HL-60/S4 (cell line): ENCODE results near the gene ENOX1.

Experiments used
- in situ Hi-C: fragments of 300-500 bp; cut with MboI; formaldehyde crosslinking; loops from 2 replicates; pipeline ENCODE4 v1.14.3; 2022; ENCODE audit warnings: low sequenced_read_pairs

The ENOX1 gene

DNA sequence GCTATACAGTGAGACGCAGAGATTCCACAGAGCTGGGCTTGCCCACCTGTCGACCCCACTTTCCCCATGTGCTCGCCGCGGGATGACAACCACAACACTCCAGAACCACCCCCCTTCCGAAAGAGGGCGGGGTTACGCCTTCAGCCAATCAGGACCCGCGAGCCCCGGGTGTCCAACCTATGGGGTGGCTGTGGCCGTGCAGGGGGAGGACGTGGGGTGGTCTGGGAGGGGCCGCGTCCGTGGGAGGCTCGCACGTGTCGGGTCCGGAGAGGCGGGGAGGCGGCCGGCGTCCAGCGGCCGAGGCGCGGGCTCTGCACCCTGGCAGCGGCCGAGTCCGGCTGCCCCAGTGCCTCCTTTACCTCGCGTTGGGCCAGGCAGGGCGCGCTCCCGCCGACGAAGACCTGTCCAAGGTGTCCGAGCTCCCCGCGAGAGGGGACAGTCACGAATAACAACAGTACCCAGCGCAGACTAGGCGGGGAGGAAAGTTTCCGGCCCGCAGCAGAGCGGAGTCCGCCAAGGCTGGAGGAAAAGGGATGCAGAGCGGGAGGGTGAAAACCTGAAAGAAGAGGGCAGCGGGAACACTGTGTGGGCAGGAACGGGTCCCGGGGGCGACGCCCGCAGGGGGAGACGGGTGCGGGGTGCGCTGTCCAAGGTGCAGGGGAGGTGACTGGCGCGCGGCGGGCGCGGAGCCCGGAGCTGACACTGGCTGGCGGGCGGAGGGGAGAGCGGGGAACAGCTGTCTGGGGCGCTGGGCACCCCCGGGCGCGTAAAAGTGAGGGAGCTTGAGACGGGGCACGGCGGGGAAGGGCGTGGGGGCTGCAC is 911 bp downstream of the ENOX1 start:
- in situ Hi-C loops, result no loop called here

DNA sequence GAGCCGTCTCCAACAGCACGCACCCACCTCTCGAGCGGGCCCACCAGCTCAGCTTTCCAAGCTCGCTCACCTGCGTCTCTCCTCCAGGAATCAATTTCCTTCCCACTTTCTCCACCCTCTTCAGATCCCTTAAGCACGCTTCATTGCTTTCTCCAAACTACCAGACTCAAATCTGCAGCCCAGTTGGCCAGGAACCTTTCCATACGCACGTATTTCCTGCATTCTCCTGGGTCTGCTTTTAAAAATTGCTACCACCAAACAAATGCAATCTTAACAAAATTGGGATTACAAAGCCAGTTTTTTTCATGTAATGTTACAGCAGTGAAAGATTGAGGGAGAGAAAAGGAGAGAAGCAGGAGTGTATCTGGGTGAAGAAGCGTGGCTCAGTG is 1.5 kb downstream of the ENOX1 start:
- in situ Hi-C loops, result no loop called here

DNA sequence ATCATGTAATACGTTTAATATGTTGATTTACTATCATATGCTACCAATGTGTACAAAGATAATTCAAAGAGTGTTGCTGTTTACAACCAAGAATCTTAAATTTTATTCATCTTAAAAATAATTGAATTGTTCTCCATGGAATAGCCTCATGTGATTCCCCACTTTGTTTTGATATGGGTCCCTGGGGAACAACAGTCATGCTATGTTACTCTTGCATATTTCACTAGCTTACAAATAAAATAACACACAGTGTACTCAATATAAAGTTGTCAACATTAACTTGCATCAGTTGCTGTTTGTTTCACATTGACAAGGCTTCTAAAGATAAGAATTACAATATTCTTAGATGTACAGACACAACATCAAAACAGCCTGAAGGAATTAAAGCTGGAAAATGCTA is 2.3 kb downstream of the ENOX1 start:
- in situ Hi-C loops, result no loop called here

DNA sequence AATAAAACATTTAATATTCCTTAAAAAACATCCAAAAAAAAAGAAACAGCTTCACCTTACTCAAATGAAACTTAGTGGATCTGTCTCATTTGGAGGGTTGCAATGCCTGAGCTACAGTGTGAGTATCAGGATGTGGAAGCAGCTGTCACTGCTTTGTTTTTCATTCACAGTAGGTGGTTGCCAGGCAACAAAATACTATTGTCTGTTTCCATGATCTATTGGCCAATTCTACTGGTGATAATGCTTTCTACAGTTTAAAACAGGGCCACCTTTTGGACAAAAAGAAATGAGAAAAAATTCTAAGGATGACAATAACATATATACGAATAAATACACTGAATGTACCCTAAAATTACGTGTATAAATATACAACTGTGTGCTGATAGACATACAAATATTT is 3.0 kb downstream of the ENOX1 start:
- in situ Hi-C loops, result no loop called here

DNA sequence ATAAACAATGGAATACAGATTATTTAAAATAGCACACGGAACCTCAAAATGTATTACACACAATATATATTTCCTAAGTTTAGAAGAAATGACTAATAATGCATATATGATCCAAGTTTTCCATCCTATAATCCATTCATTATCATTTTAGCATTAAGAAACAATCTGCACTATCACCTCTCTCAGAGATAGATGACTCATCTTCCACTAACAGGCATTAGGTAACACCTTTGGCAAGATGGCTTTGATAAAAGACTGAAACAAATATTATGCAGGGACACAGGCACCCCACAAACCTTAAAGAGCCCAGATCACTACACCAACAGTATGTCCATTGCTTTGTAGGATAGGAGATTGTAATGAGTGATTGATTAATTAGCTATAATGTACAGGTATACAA is 4.1 kb downstream of the ENOX1 start:
- in situ Hi-C loops, result no loop called here

DNA sequence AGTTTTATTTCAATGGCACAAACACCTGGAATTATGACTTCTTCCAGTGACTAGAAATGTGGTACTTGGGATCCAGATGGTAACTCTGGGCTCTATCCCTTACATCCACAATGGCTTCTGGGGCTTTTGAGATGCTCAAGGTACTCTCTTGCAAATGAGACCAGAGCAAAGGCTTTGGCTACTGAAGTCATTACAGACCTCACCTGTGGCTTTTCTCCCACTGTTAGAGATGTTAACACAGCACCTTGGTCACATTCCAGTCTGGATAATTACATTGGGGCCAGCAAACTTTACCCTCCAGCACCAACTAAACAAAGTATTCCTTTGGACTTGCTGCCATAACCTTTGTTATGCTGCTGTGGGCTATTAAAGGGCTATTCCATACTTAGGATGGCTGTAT is 6.1 kb downstream of the ENOX1 start:
- in situ Hi-C loops, result no loop called here

DNA sequence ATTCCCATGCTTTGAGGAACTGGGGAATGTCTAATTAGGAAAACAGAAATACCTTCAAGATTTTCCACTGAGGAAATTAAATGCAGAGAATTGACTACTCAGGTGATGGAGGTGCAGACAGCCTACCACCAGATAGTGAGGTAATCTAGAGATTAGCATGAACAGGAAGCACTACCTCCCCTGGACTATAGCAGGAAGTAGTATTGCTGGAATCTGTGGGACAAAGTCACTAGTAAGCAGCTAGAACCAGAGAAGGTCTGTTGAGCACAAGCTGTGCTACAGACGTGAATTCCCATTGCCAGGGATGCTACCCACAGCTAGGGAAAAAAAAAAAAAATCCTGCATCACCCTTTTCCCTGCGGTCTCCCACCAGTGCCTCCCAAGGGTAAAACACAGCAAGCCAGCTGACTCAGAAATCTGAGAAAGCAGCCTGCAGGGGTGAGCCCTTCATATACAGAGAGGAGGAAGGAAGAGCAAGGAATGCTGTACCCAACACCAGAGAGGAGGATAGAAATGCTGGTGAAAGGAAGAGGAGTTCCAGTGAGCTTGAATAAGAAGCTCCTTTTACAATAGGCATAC is 10.2 kb downstream of the ENOX1 start:
- in situ Hi-C loops, result no loop called here

DNA sequence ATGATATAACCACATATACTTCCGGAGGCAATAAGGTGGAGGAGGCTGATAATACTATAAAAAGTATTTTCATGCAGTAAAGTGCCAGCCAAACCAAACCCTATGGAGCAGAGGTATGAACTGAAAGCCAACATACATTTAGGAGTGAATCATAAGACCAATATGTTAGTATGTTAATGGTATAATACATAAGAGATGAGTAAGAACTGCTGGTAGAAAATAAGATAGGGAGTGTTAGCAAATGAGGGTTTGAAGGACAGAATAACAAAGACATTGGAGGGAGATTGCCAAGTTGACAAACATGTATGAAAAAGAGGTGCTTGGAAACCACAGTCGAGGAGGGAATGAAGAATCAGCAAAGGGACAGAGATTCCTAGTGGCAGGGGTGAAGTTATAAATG is 10.8 kb downstream of the ENOX1 start:
- in situ Hi-C loops, result no loop called here

DNA sequence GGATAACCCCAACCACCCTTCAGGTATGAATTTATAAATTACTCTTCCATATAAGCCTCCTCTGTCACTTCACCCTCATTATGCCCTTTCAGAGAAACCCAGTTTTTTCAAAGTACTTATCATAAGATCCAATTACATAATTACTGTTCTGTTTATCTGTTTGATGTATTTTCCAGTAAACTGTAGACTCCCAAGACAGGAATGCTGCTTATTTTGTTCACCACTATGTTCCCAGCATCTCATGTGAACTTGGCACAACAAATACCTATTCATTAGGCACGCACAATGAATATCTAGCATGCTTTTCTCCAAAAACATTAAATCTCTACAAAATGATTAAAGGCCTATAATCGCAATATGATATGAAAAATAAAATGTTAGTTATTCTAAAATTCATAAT is 13.2 kb downstream of the ENOX1 start:
- in situ Hi-C loops, result no loop called here

DNA sequence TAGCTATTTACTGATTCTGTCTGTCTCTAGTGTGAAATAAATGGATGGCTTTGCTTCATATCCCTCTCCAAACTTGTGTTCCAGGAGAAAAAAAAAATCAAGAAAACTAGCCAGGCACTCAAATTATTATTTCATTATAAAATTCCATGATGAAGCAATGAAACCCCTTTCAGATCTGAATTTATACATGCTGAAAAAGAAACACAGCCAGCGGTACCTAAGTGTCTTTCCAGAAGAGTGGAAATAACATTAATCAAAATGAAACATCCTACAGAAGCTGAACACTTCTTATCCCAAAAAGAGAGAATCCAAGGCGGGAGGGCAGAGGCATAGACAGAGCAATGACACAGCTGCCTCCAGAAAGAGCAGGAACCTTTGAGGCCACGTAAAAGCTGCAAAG is 15.9 kb downstream of the ENOX1 start:
- in situ Hi-C loops, result no loop called here

DNA sequence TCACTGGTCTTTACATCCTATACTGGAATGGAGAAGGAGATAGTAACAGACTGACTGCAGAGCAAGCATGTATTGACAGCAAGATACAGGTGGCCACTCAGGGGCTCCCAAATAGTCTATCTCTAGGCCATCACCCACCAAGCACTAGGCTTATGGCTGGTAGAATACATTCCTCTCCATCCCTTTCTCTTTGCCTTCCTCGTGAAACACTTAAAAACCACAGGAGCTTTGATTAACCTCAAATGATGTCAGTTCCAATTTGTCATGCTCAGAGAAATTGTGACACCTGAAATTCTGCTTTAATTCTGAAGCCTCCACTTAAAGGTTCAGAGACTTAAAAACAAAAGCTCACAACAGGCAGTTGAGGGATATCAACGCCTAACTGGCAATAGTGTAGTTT is 17.2 kb downstream of the ENOX1 start:
- in situ Hi-C loops, result no loop called here

DNA sequence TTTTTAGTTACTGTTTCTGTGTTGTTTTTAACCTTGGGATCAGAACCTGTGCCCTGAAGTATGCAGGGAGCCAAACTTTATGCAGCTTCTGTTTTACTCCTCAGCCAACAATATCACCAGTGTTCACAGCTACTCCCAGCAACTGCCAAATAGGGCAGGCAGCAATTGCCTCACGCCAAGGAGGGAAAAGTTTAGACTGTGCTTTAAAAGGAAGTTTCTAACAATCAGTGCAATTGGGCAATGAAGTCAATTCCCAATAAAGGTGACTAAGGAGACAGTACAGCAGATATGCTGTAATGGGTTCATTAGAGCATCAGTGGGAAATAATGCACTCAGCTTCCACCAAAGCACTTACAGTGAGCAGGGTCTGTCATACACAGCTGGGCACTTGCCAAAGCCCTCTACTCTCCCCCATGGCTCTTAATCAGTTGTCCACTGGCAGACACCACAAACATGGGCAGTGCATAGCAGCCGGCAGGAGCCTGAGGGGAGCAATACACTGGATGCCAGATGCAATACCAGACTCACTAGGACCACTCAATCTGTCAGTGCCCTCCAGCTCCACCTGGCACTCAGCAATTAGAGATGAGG is 19.3 kb downstream of the ENOX1 start:
- in situ Hi-C loops, result no loop called here

DNA sequence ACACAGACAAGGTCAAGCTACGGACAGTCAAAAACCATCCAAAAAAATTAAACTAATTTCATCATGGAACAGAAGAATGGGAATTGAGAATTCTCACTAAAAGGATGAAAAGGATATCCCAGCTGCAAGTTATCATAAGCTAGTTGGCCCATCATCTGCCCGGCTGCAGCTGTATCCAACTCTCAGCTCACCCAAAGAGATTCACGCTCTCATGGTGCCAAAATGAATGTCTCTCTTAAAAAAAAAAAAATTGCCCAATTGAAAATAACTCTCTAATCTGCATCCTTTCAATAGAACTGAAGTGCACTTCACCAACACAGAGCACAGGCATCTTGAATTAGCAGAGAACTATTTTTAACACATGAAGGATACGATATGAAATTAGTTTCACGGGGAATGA is 20.0 kb downstream of the ENOX1 start:
- in situ Hi-C loops, result no loop called here

DNA sequence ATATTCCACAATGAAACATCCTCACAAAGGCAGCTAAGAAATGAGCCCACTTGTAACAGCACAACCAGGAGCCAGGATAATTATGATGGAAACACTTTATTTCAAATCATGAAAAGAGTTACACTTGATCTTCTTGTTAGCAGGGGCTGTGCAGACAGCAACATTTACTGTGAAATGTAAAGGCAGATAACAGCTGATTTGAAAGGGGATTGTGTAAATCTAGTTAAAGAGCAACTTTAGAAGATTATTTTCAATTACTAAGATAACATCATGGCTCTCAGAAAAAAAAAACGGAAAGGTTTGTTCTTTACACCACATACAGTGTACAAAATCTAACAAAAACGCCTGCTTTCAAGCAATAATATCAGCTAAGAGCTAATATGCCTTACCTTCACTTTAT is 22.4 kb downstream of the ENOX1 start:
- in situ Hi-C loops, result no loop called here

DNA sequence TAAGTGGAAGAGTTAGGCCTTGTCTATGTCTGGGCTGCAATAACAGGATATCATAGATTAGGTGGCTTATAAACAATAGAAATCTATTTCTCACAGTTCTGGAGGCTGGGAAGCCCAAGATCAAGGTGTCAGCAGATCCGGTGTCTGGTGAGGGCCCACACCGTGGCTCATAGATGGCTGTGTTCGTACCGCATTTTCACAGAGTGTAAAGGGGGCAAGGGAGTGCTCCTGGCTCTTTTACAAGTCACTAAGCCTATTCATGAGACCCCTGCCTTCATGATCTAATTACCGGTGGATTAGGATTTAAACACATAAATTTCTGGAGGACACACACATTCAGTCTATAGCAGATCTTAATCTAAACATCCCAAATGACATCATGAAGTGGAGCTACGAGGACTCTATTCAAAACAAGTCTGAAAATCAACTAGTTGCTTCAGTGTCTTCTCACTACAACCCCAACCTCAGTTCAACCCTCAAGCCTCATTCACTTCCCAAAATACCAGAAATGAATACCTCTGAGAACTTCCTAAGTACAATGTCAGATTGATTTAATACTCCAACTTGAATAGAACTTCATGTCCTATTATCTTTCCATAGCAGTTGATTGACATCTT is 23.5 kb downstream of the ENOX1 start:
- in situ Hi-C loops, result no loop called here

DNA sequence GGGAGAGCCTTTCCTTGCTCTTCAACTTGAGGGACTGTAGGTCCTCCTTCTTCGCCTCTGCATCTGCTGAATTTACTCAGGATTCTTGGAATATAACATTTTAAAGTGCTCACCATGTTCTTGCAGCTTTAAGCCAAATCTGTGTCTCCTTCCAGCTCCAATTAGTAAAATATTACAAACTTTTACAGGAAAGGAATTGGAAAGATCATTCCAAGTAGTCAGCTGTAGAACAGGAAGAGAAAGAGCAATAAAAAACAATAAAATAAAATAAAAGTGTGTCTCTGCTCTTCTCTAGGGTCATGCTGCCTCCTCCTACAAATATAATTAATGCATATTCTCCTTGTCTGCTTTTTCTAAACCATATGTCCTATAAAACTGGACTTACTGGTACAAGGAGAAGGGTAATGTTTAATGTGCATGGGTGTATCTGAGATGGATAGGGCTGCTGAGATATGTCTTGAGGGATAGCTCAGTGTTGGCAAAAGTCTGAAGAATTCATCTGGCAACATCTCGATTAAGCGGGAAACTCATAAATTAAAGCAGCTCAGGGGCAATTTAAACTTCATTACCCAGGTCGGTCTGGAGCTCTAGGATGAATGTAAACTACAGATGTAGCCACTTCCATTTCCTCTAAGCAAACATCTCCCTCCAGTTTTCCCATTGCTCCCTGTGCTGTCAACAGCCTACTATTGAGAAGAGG is 25.0 kb downstream of the ENOX1 start:
- in situ Hi-C loops, result no loop called here

DNA sequence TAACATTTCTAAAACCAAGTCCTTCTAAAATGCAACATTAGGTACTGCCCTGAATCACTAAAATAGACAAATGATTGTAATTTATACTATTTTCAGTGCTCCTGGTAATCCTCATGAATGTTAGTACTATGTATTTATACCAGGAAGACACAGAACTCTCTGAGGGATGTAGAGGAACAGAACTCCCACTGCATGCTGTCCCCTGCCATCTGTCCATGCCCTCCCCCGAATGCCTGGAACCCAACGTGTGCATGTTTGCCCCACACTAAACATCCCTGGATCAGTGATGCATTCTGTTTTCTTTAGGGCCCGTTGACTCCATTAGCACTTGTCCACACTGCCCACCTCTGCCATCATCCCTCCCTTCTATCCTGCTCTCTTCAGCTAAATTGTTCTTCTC is 26.5 kb downstream of the ENOX1 start:
- in situ Hi-C loops, result no loop called here

DNA sequence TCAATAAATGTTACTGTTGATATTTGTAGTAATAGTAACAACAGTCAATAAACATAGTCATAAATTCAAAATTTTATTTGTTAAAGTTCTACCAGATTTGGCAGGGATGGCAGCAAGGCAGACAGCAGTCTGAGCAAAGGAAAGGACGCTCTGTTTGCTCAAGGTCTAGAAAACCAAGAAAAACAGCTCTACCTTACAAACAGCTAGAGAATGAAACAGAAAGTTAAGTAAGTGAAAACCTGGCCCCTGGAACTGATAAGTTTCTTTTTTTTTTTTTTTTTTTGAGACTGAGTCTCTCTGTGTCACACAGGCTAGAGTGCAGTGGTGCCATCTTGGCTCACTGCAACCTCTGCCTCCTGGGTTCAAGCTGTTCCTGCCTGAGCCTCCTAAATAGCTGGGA is 27.9 kb downstream of the ENOX1 start:
- in situ Hi-C loops, result no loop called here

DNA sequence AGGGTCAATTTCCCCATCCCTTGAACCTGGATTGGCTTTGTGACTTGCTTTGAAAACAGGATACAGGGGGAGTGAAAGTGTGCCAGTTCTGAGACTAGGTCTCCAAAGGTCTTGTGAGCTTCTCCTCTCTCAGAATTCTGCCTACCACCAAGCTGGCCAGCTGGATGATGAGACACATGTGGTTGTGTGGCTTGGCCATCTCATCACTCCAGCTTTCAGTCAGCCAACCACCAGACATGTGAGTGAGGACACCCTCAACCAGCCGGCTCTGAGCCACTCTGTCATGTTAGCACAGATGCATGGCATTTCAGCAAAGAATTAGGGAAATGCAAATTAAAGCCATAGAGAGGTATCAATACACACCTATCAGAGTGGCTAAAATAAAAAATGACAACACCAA is 29.5 kb downstream of the ENOX1 start:
- in situ Hi-C loops, result no loop called here

DNA sequence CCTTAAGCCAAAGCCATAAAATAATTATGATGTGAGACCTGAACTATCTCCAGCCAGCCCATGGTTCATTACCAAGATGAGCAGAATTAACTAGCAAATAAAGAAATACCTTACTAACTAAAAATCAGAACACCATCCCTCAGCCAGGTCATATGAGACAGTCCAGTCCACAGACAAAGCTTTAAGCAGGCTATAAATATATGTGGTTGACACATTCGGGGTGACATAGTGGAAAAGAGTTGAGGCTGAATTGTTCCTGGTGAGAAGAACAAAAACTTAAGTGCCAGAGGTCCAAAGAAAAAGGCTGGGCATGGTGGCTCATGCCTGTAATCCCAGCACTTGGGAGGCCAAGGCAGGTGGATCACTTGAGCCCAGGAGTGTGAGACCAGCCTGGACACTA is 30.9 kb downstream of the ENOX1 start:
- in situ Hi-C loops, result no loop called here

DNA sequence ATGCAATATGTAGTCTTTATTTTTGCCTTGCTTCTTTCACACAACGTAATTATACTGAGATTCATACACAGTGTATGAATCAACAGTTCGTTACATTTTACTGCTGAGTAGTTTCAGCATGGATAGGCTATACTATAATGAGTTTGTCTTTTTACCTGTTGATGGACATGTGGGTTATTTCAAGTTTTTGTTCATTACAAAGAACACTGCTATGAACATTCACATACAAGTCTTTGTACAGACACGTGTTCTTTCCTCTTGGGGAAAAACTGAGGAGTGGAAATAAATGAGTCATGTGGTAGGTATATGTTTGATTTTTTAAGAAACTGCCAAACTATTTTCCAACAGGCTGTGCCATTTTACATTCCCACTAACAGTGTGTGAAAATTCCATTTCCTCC is 35.1 kb downstream of the ENOX1 start:
- in situ Hi-C loops, result no loop called here

DNA sequence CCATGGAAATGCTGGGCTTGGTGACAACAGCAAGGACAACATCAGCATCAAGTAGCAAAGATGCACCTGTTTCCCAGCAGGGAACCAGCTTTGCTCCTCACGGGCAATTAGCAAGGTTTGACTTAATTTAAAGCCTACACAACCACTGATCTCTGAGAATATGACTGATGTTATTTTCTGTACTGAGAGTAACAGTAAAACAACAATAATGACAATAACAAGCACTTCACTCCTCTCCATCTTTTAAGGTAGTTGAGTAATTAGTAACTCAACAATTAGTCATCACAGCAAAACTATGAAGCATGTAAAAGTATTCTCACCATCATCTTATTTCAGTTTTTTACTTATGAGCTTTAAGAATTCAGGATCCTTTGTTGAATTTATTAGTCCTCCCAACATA is 37.3 kb downstream of the ENOX1 start:
- in situ Hi-C loops, result no loop called here
